NOMO-1 treated with DMSO at 0.1 percent for 48 hours (cell line): ENCODE results near the gene METTL3.

Experiments used
- DNase-seq: peaks from one replicate; lab custom pipeline; 2025; ENCODE audit not compliant: unreplicated experiment; lab: John Stamatoyannopoulos, UW

METTL3 gene

GRCh38 chr14:21526672-21527317 is 15.7 kb upstream of the METTL3 start:
- no peak for DNase-seq

GRCh38 chr14:21525962-21526671 is 15.0 kb upstream of the METTL3 start, which contains the start of gene SALL2:
Gene SALL2 (minus strand): TSS chr14:21526346. CDS start chr14:21526127, 219 bp downstream.
- DNase-seq, result no peak

- DNase-seq, result no peak
These were observed 14.4 kb upstream of the METTL3 start for GRCh38 chr14:21525571-21525961.

- DNase-seq, result no peak
These were observed 13.7 kb upstream of the METTL3 start for GRCh38 chr14:21524575-21525490.

GRCh38 chr14:21523203-21523602 is 12.1 kb upstream of the METTL3 start:
- DNase-seq, result no peak

GRCh38 chr14:21521501-21521900 is 10.4 kb upstream of the METTL3 start:
- DNase-seq, result no peak

GRCh38 chr14:21520767-21521166 is 9.6 kb upstream of the METTL3 start:
- DNase-seq, result no peak

GRCh38 chr14:21518725-21519124 is 7.6 kb upstream of the METTL3 start:
- DNase-seq, result no peak

GRCh38 chr14:21514341-21514740 is 3.2 kb upstream of the METTL3 start:
- DNase-seq, result no peak

GRCh38 chr14:21509432-21510143 is 1.6 kb downstream of the METTL3 start:
- DNase-seq, result peak; percentile 52

GRCh38 chr14:21506557-21506956 is 4.6 kb downstream of the METTL3 start:
- DNase-seq, result no peak

GRCh38 chr14:21505012-21505553 is 6.1 kb downstream of the METTL3 start:
- no peak for DNase-seq

- no peak for DNase-seq
These were observed 7.8 kb downstream of the METTL3 start for GRCh38 chr14:21503376-21503775.

GRCh38 chr14:21501568-21501967 is 9.6 kb downstream of the METTL3 start:
- DNase-seq, result no peak

- DNase-seq, result peak; percentile 38
These were observed 12.3 kb downstream of the METTL3 start for GRCh38 chr14:21498540-21499526.

- no peak for DNase-seq
These were observed 14.7 kb downstream of the METTL3 start for GRCh38 chr14:21496453-21496852.

GRCh38 chr14:21494902-21495762 is 16.0 kb downstream of the METTL3 start:
- DNase-seq, result no peak

GRCh38 chr14:21486640-21487087 is 24.5 kb downstream of the METTL3 start:
- DNase-seq, result no peak
